Measurements from ENCODE around the gene NHS. TPM values are rescaled to one million over a fixed set of nuclear protein-coding genes. Genes with fewer than 3 reads are reported as not detected.

NHS gene
- total RNA-seq, 6 experiments from 2014 or later: 0.06 to 0.27 (median 0.12) TPM

GRCh38 chrX:17417372-17417771, 42.4 kb downstream of the NHS start:
- H3K4me3 ChIP-seq: no peak overlapping the region
- intact Hi-C loops (cut with DNase I): no loop called here
- no peaks in the 10 kb centered on the region for H3K9me3 ChIP-seq
- H3K36me3 ChIP-seq: no peaks in the 10 kb centered on the region
- TF ChIP-seq POLR2A (IDR thresholded peaks at IDR 0.05): no peak
- no peak for TF ChIP-seq CTCF (IDR thresholded peaks at IDR 0.05)
- no peak overlapping the region for H3K27ac ChIP-seq
- ATAC-seq (no peak), DNase-seq (no peak)
- H3K27me3 ChIP-seq: peaks cover 0 to 5% of the 10 kb centered on the region in 2 donors
- H3K4me1 ChIP-seq: no peaks in the 10 kb centered on the region

- Histone ChIP-seq H3K36me3 (no peaks in the 10 kb centered on the region), H3K4me1 (no peaks in the 10 kb centered on the region), H3K27me3 (peaks cover 0 to under 1% of the 10 kb centered on the region in 2 donors), H3K9me3 (no peaks in the 10 kb centered on the region), H3K27ac (no peak overlapping the region), H3K4me3 (no peak overlapping the region)
- WGBS (ENCODE audit: insufficient coverage, low coverage, low lambda C conversion rate, missing lambda C conversion rate): 55% methylated on average over 6 of the region's 6 CpGs
- DNase-seq (no peak), ATAC-seq (no peak)
- intact Hi-C loops (cut with DNase I): no loop called here
- TF ChIP-seq CTCF (IDR thresholded peaks at IDR 0.05) (no peak), POLR2A (IDR thresholded peaks at IDR 0.05) (no peak)
Measured at GRCh38 chrX:17425136-17425535, 50.1 kb downstream of the NHS start.

- TF ChIP-seq CTCF (IDR thresholded peaks at IDR 0.05) (no peak), POLR2A (IDR thresholded peaks at IDR 0.05) (no peak)
- H3K27ac ChIP-seq: no peak overlapping the region
- H3K9me3 ChIP-seq: no peaks in the 10 kb centered on the region
- H3K27me3 ChIP-seq: no peaks in the 10 kb centered on the region
- no peak for DNase-seq
- H3K4me1 ChIP-seq: no peaks in the 10 kb centered on the region
- WGBS (ENCODE audit: insufficient coverage, low coverage, low lambda C conversion rate, missing lambda C conversion rate): 22% methylated on average over 1 of the region's 1 CpG
- ATAC-seq: no peak
- H3K36me3 ChIP-seq: no peaks in the 10 kb centered on the region
- intact Hi-C loops (cut with DNase I): no loop called here
- H3K4me3 ChIP-seq: no peak overlapping the region
Measured at GRCh38 chrX:17425551-17425950, 50.6 kb downstream of the NHS start.

- no peak overlapping the region for H3K27ac ChIP-seq
- no peak for DNase-seq
- H3K36me3 ChIP-seq: no peaks in the 10 kb centered on the region
- no peak for ATAC-seq
- intact Hi-C loops (cut with DNase I): no loop called here
- H3K9me3 ChIP-seq: no peaks in the 10 kb centered on the region
- H3K4me1 ChIP-seq: no peaks in the 10 kb centered on the region
- H3K4me3 ChIP-seq: no peak overlapping the region
- H3K27me3 ChIP-seq: no peaks in the 10 kb centered on the region
- WGBS (ENCODE audit: insufficient coverage, low coverage, low lambda C conversion rate, missing lambda C conversion rate): 9% methylated on average over 1 of the region's 1 CpG
- TF ChIP-seq CTCF (IDR thresholded peaks at IDR 0.05) (no peak), POLR2A (IDR thresholded peaks at IDR 0.05) (no peak)
Measured at GRCh38 chrX:17431171-17431570, 56.2 kb downstream of the NHS start.

GRCh38 chrX:17432158-17432557, 57.2 kb downstream of the NHS start:
- Histone ChIP-seq H3K9me3 (no peaks in the 10 kb centered on the region), H3K27ac (no peak overlapping the region), H3K4me1 (no peaks in the 10 kb centered on the region), H3K27me3 (no peaks in the 10 kb centered on the region), H3K36me3 (no peaks in the 10 kb centered on the region), H3K4me3 (no peak overlapping the region)
- intact Hi-C loops (cut with DNase I): no loop called here
- DNase-seq: no peak
- no peak for ATAC-seq
- TF ChIP-seq CTCF (IDR thresholded peaks at IDR 0.05) (no peak), POLR2A (IDR thresholded peaks at IDR 0.05) (no peak)
- WGBS (ENCODE audit: insufficient coverage, low coverage, low lambda C conversion rate, missing lambda C conversion rate): 9% methylated on average over 1 of the region's 1 CpG
